ENCODE results near the gene SYT11. TPM values are rescaled to one million over a fixed set of nuclear protein-coding genes. Genes with fewer than 3 reads are reported as not detected.
A peak's percentile ranks its signal among the peaks of the same experiment; 100 is the strongest.

Gene SYT11
- total RNA-seq (10 to 100 TPM in 5 of 9 donors, 1 to 10 TPM in 4; 3.0 to 28.2 (median 10.5) TPM), polyA plus RNA-seq (10 to 100 TPM in 1 of 3 donors, 1 to 10 TPM in 2; 1.1 to 19.2 (median 2.8) TPM)
- long read RNA-seq, donor 1, result 0 reads
- long read RNA-seq, donor 2, result 0 reads
- long read RNA-seq, donor 3, result 0 reads
- long read RNA-seq, donor 4, result 0 reads
- long read RNA-seq, donor 5, partial matches to known transcripts, result 0 of 5 reads
- long read RNA-seq, donor 5, other reads (novel, unspliced or antisense), result 5 of 5 reads
- long read RNA-seq, donor 6, full-length matches to known transcripts, result 2 of 7 reads
- long read RNA-seq, donor 6, partial matches to known transcripts, result 1 of 7 reads
- long read RNA-seq, donor 6, other reads (novel, unspliced or antisense), result 4 of 7 reads
- long read RNA-seq, donor 7, result 0 reads
- long read RNA-seq, donor 8, full-length matches to known transcripts, result 2 of 11 reads
- long read RNA-seq, donor 8, partial matches to known transcripts, result 9 of 11 reads
- long read RNA-seq, donor 8, other reads (novel, unspliced or antisense), result 0 of 11 reads
- long read RNA-seq, donor 9, result 0 reads
- long read RNA-seq, donor 10, result 0 reads

DNA sequence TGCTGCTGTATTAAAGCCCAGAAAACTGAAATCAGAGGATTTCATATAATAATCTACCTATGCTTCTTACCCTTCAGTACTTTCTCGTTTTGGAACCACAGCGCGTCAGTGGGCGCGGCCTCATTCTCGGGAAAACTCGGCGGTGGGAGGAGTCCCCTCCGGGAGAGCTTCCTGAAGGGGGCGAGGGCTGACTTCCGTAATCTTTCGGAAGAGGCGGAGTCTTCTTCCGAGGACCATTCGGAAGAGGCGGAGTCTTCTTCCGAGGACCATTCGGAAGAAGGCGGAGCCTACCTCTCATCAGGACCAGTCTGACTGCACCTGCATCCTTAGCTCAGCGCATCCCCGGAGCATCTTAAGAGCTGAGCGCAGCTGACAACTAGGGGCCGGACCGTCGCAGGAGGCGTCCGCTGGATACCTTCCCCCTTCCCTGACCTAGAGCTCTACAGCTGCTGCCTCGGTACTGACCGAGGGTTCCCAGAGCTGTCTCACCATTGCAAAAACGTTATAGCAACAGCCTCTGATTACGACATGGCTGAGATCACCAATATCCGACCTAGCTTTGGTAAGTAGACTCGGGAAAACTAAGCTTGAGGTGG, at the start of gene SYT11:
TSS of gene SYT11 (plus strand) at position 334 of the 596 bp plus-strand sequence. CDS start at position 529, 195 bp downstream.
- Histone ChIP-seq H3K4me1 (replicated peaks in 1 of 2) (peaks cover 7 to 10% of the 10 kb centered on the region in 2 donors), H3K4me3 (peak within 1 kb of the TSS in 3 of 4 donors; percentile 15 to 53 (median 42)), H3K27ac (peak within 1 kb of the TSS; percentile 63 to 92 (median 79)), H3K9me3 (replicated peaks in 1 of 3) (no peaks in the 10 kb centered on the region), H3K36me3 (replicated peaks in 1 of 2) (peaks cover 0 to 6% of the 10 kb centered on the region in 2 donors), H3K27me3 (no peaks in the 10 kb centered on the region)
- DNase-seq, result peak; percentile 93 to 98 (median 96)
- WGBS, 4 donors, result 0 to 1% (median 1%) methylated on average over 19 to 33 of the region's 33 CpGs
- TF ChIP-seq POLR2A (IDR thresholded peaks at IDR 0.05), result no peak
- TF ChIP-seq, protein P1, sequence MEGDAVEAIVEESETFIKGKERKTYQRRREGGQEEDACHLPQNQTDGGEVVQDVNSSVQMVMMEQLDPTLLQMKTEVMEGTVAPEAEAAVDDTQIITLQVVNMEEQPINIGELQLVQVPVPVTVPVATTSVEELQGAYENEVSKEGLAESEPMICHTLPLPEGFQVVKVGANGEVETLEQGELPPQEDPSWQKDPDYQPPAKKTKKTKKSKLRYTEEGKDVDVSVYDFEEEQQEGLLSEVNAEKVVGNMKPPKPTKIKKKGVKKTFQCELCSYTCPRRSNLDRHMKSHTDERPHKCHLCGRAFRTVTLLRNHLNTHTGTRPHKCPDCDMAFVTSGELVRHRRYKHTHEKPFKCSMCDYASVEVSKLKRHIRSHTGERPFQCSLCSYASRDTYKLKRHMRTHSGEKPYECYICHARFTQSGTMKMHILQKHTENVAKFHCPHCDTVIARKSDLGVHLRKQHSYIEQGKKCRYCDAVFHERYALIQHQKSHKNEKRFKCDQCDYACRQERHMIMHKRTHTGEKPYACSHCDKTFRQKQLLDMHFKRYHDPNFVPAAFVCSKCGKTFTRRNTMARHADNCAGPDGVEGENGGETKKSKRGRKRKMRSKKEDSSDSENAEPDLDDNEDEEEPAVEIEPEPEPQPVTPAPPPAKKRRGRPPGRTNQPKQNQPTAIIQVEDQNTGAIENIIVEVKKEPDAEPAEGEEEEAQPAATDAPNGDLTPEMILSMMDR (IDR thresholded peaks at IDR 0.05), result no peak
- intact Hi-C loops (cut with DNase I), result no loop called here

- no peaks in the 10 kb centered on the region for H3K9me3 ChIP-seq (replicated peaks in 1 of 3)
- H3K4me1 ChIP-seq (replicated peaks in 1 of 2), result no peaks in the 10 kb centered on the region
- intact Hi-C loops (cut with DNase I), result no loop called here
- 83 to 100% (median 87%) methylated on average over 1 of the region's 1 CpG for WGBS, 4 donors
- peaks cover 0 to 39% of the 10 kb centered on the region in 2 donors for H3K36me3 ChIP-seq (replicated peaks in 1 of 2)
- H3K4me3 ChIP-seq, result no peak overlapping the region
- TF ChIP-seq POLR2A (IDR thresholded peaks at IDR 0.05), result no peak
- TF ChIP-seq, protein P1 (IDR thresholded peaks at IDR 0.05), result no peak
- H3K27me3 ChIP-seq, result no peaks in the 10 kb centered on the region
- no peak for DNase-seq
- H3K27ac ChIP-seq, result no peak overlapping the region
Measured at GRCh38 chr1:155812878-155813277, 46.5 kb upstream of the SYT11 start.

- H3K36me3 ChIP-seq (replicated peaks in 1 of 2), result peaks cover 0 to 47% of the 10 kb centered on the region in 2 donors
- intact Hi-C loops (cut with DNase I), result no loop called here
Measured at GRCh38 chr1:155813672-155814071, 45.7 kb upstream of the SYT11 start.

More at GRCh38 chr1:155813672-155814071, 45.7 kb upstream of the SYT11 start:
- no peak overlapping the region for H3K27ac ChIP-seq
- H3K9me3 ChIP-seq (replicated peaks in 1 of 3), result no peaks in the 10 kb centered on the region
- WGBS, 4 donors, result 92 to 98% (median 93%) methylated on average over 3 of the region's 3 CpGs
- TF ChIP-seq, protein P1 (IDR thresholded peaks at IDR 0.05), result no peak
- TF ChIP-seq POLR2A (IDR thresholded peaks at IDR 0.05), result no peak
- peak in 1 of 7 donors; percentile 10 for DNase-seq
- no peaks in the 10 kb centered on the region for H3K4me1 ChIP-seq (replicated peaks in 1 of 2)
- H3K27me3 ChIP-seq, result no peaks in the 10 kb centered on the region
- H3K4me3 ChIP-seq, result no peak overlapping the region
